H1 (cell line): ENCODE measurements around the gene MFSD6L.

Source experiments
- ATF3 ChIP-seq: IDR thresholded peaks from 2 replicates; pipeline ENCODE4 v1.6.1; 2011; ENCODE audit warnings: low read depth, mild to moderate bottlenecking, low read length; ENCODE audit not compliant: insufficient read depth
- BACH1 ChIP-seq: IDR thresholded peaks from 2 replicates; pipeline ENCODE4 v1.6.1; 2012; ENCODE audit warnings: low read length, improper control_type of control experiment
- CREB1 ChIP-seq: IDR thresholded peaks from 2 replicates; pipeline ENCODE4 v1.6.1; 2012; ENCODE audit warnings: inconsistent platforms
- EZH2 ChIP-seq: fragments of 200-600 bp; sonication (generic); IDR thresholded peaks from 2 replicates; pipeline ENCODE4 v1.7.1; 2012; ENCODE audit warnings: low read depth, mild to moderate bottlenecking, moderate library complexity, low read length, inconsistent platforms; ENCODE audit not compliant: severe bottlenecking
- NRF1 ChIP-seq: IDR thresholded peaks from 2 replicates; pipeline ENCODE4 v1.6.1; 2011; ENCODE audit warnings: mild to moderate bottlenecking, low read depth, low read length, improper control_type of control experiment
- POLR2A ChIP-seq, 2 experiments: IDR thresholded peaks; 1 replicate in 1 of 2; 2 replicates in 1 of 2; pipeline ENCODE4 v1.6.1; 2011; ENCODE audit warnings: low read depth in 2 of 2, low read length in 2 of 2, mild to moderate bottlenecking in 2 of 2; ENCODE audit errors: control extremely low read depth in 1 of 2
- SP1 ChIP-seq: IDR thresholded peaks from 2 replicates; pipeline ENCODE4 v1.6.1; 2011; ENCODE audit warnings: low read depth, low read length
- TAF1 ChIP-seq: IDR thresholded peaks from 2 replicates; pipeline ENCODE4 v1.6.1; 2011; ENCODE audit warnings: mild to moderate bottlenecking, low read depth, low read length
- TF ChIP-seq, protein P1 (sequence below), 3 experiments: IDR thresholded peaks; 1 replicate in 2 of 3; 2 replicates in 1 of 3; pipeline versions ENCODE4 v1.5.1 to v1.6.1; 2011; ENCODE audit warnings: low read length in 3 of 3, mild to moderate bottlenecking in 3 of 3, inconsistent platforms in 2 of 3, low read depth in 1 of 3, moderate library complexity in 1 of 3; ENCODE audit not compliant: insufficient read depth in 1 of 3; ENCODE audit errors: control extremely low read depth in 1 of 3

DNA sequence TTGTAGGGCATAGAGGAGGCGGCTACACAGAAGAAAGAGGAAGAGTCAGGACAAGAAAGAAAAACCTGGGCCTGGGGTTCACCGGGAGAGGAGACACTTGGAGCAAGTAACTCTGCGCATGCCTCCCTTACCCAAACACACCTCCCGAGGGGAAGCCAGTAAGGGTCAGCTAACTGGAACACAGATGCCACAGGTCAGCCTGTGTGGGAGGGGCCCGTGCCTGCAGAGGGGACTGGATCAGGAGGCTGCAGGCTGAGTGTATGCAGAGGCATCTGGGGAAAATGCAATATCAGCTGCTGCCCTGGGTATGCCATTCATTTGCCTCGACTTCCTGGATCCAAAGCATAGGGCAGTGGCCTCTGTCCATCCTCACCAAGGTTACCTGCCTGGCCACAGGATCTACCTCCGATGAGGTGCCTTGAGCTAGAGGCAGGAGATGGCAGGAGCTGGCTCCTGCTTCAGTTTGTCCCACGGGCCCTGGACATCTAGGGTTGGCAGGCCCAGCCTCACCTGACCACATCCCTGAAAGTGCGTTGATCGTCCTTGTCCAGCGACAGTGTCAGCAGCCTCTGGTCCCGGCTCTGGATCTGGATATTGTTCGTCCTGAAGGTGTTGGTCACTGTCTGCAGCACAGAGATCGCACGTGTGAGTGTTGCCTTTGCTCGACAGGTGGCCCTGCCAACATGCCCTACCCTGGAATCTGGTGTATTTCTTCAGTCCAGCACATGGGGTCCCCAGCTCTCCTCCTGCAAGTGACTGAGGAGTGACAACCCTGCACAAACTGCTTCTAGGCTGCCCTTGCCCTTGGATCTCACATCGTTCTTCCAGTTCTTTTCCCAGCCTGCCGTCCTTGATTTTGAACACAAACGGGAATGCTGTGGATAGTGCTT is 4.6 kb upstream of the MFSD6L start:
- TF ChIP-seq, protein P1, sequence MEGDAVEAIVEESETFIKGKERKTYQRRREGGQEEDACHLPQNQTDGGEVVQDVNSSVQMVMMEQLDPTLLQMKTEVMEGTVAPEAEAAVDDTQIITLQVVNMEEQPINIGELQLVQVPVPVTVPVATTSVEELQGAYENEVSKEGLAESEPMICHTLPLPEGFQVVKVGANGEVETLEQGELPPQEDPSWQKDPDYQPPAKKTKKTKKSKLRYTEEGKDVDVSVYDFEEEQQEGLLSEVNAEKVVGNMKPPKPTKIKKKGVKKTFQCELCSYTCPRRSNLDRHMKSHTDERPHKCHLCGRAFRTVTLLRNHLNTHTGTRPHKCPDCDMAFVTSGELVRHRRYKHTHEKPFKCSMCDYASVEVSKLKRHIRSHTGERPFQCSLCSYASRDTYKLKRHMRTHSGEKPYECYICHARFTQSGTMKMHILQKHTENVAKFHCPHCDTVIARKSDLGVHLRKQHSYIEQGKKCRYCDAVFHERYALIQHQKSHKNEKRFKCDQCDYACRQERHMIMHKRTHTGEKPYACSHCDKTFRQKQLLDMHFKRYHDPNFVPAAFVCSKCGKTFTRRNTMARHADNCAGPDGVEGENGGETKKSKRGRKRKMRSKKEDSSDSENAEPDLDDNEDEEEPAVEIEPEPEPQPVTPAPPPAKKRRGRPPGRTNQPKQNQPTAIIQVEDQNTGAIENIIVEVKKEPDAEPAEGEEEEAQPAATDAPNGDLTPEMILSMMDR (IDR thresholded peaks at IDR 0.05; ENCODE audit: control extremely low read depth in 1 of 3, insufficient read depth in 1 of 3, low read depth in 1 of 3, low read length in 3 of 3) = peak; percentile 39 to 68 (median 62)
- TF ChIP-seq TAF1 (no peak), EZH2 (no peak), POLR2A (IDR thresholded peaks at IDR 0.05; ENCODE audit: control extremely low read depth in 1 of 2, low read depth in 2 of 2, low read length in 2 of 2) (no peak), SP1 (no peak), BACH1 (no peak), NRF1 (no peak), ATF3 (no peak), CREB1 (no peak)
